Brain microvascular endothelial cell (primary cell): Measurements from ENCODE around the gene SLC25A42.
"Not testable (repeated sequence)": the region's sequence is repeated elsewhere in the genome, so short reads cannot be mapped to it uniquely, and the experiment has no call there.

Source experiments
- DNase-seq: peaks from one replicate; pipeline ENCODE4 v3.0.0-alpha.2; 2020
- H3K27ac ChIP-seq: fragments of 250-450 bp; sonication (Bioruptor Pico); 2 replicates; pipeline ENCODE4 v1.5.1; 2020; ENCODE audit warnings: mild to moderate bottlenecking, moderate library complexity
- H3K27me3 ChIP-seq: fragments of 250-450 bp; sonication (Bioruptor Pico); replicated peaks from 2 replicates; pipeline ENCODE4 v1.5.1; 2020; ENCODE audit warnings: mild to moderate bottlenecking
- H3K36me3 ChIP-seq: fragments of 250-450 bp; sonication (Bioruptor Pico); replicated peaks from 2 replicates; pipeline ENCODE4 v1.5.1; 2020; ENCODE audit warnings: mild to moderate bottlenecking
- H3K4me3 ChIP-seq: 2 replicates; pipeline ENCODE4 v1.5.1; 2011; ENCODE audit warnings: low read depth, mild to moderate bottlenecking, control low read depth, low read length, moderate library complexity
- CTCF ChIP-seq: IDR thresholded peaks from 2 replicates; pipeline ENCODE4 v1.5.1; 2011; ENCODE audit warnings: low read depth, mild to moderate bottlenecking, moderate library complexity, low read length, control low read depth, inconsistent platforms; ENCODE audit errors: missing control alignments
- in situ Hi-C: cut with HindIII; loops from 2 replicates; pipeline ENCODE4 v1.10.0; 2017; ENCODE audit warnings: low sequenced_read_pairs, low pct_ligation_motif_present

Gene SLC25A42

GRCh38 chr19:19123386-19123785, 59.6 kb downstream of the SLC25A42 start:
- no peak overlapping the region for H3K4me3 ChIP-seq
- no peaks in the 10 kb centered on the region for H3K27me3 ChIP-seq
- in situ Hi-C loops: no loop called here
- H3K36me3 ChIP-seq: peaks cover 11% of the 10 kb centered on the region
- TF ChIP-seq CTCF: no peak
- DNase-seq: no peak
- H3K27ac ChIP-seq: no peak overlapping the region

- H3K27ac ChIP-seq: no peak overlapping the region
- DNase-seq: no peak
- H3K4me3 ChIP-seq: no peak overlapping the region
- in situ Hi-C loops: no loop called here
- H3K27me3 ChIP-seq: no peaks in the 10 kb centered on the region
- TF ChIP-seq CTCF: no peak
- H3K36me3 ChIP-seq: peaks cover 3% of the 10 kb centered on the region
Measured at GRCh38 chr19:19126102-19126501, 62.3 kb downstream of the SLC25A42 start.

- Histone ChIP-seq H3K27ac (no peak overlapping the region), H3K36me3 (no peaks in the 10 kb centered on the region), H3K27me3 (no peaks in the 10 kb centered on the region), H3K4me3 (no peak overlapping the region)
- in situ Hi-C loops: no loop called here
- DNase-seq: no peak
- no peak for TF ChIP-seq CTCF
Measured at GRCh38 chr19:19131989-19132388, 68.2 kb downstream of the SLC25A42 start.

GRCh38 chr19:19132912-19133311, 69.1 kb downstream of the SLC25A42 start:
- Histone ChIP-seq H3K36me3 (no peaks in the 10 kb centered on the region), H3K27me3 (no peaks in the 10 kb centered on the region), H3K4me3 (no peak overlapping the region), H3K27ac (no peak overlapping the region)
- in situ Hi-C loops: no loop called here
- TF ChIP-seq CTCF: no peak
- DNase-seq: no peak

GRCh38 chr19:19133985-19134384, 70.2 kb downstream of the SLC25A42 start:
- Histone ChIP-seq H3K4me3 (no peak overlapping the region), H3K36me3 (no peaks in the 10 kb centered on the region), H3K27ac (no peak overlapping the region), H3K27me3 (no peaks in the 10 kb centered on the region)
- in situ Hi-C loops: no loop called here
- DNase-seq: no peak
- no peak for TF ChIP-seq CTCF

GRCh38 chr19:19134687-19135158, 70.9 kb downstream of the SLC25A42 start:
- Histone ChIP-seq H3K27ac (no peak overlapping the region), H3K36me3 (no peaks in the 10 kb centered on the region), H3K4me3 (no peak overlapping the region), H3K27me3 (no peaks in the 10 kb centered on the region)
- DNase-seq: no peak
- TF ChIP-seq CTCF: no peak
- in situ Hi-C loops: no loop called here

GRCh38 chr19:19135713-19136112, 71.9 kb downstream of the SLC25A42 start:
- H3K4me3 ChIP-seq, H3K27me3 ChIP-seq, DNase-seq, H3K36me3 ChIP-seq, H3K27ac ChIP-seq, in situ Hi-C loops: not testable (repeated sequence)
